Hepatocyte (in vitro differentiated cells): ENCODE results near the gene ANKFN1. TPM values are rescaled to one million over a fixed set of nuclear protein-coding genes. Genes with fewer than 3 reads are reported as not detected.

Experiments
- DNase-seq: peaks from one replicate; pipeline ENCODE4 v3.0.0-alpha.2; 2016; ENCODE audit warnings: low spot score
- H2AFZ ChIP-seq: fragments of 200-600 bp; sonication (generic); 2 replicates; pipeline ENCODE4 v1.6.0; 2016; ENCODE audit warnings: antibody characterized with exemption, mild to moderate bottlenecking
- H3K27ac ChIP-seq: fragments of 200-600 bp; sonication (generic); 2 replicates; pipeline ENCODE4 v1.5.1; 2016; ENCODE audit warnings: mild to moderate bottlenecking
- H3K27me3 ChIP-seq: fragments of 200-600 bp; sonication (generic); 2 replicates; pipeline ENCODE4 v1.6.1; 2016
- H3K36me3 ChIP-seq: fragments of 200-600 bp; sonication (generic); replicated peaks from 2 replicates; pipeline ENCODE4 v1.5.1; 2016; ENCODE audit warnings: low read depth; ENCODE audit not compliant: insufficient read depth
- H3K4me1 ChIP-seq: fragments of 200-600 bp; sonication (generic); 2 replicates; pipeline ENCODE4 v1.5.1; 2016; ENCODE audit warnings: mild to moderate bottlenecking, moderate library complexity; ENCODE audit not compliant: insufficient read depth
- H3K4me2 ChIP-seq: fragments of 200-600 bp; sonication (generic); 2 replicates; pipeline ENCODE4 v1.6.0; 2016
- H3K4me3 ChIP-seq: fragments of 200-600 bp; sonication (generic); 2 replicates; pipeline ENCODE4 v1.5.1; 2016; ENCODE audit warnings: mild to moderate bottlenecking
- H3K79me2 ChIP-seq: fragments of 200-600 bp; sonication (generic); 2 replicates; pipeline ENCODE4 v1.6.0; 2017; ENCODE audit warnings: mild to moderate bottlenecking
- H3K9me2 ChIP-seq: fragments of 200-600 bp; sonication (generic); replicated peaks from 2 replicates; pipeline ENCODE4 v1.6.0; 2017; ENCODE audit warnings: mild to moderate bottlenecking; ENCODE audit not compliant: insufficient read depth
- H3K9me3 ChIP-seq: fragments of 200-600 bp; sonication (generic); 2 replicates; pipeline ENCODE4 v1.5.1; 2016; ENCODE audit warnings: low read depth, mild to moderate bottlenecking
- H4K20me1 ChIP-seq: fragments of 200-600 bp; sonication (generic); 2 replicates; pipeline ENCODE4 v1.6.0; 2016; ENCODE audit warnings: mild to moderate bottlenecking; ENCODE audit not compliant: insufficient read depth, poor library complexity, severe bottlenecking
- EZH2 ChIP-seq: fragments of 200-600 bp; sonication (generic); IDR thresholded peaks from 2 replicates; pipeline ENCODE4 v1.6.1; 2016; ENCODE audit warnings: antibody characterized with exemption, mild to moderate bottlenecking, borderline replicate concordance
- EZH2phosphoT487 ChIP-seq: fragments of 200-600 bp; sonication (generic); IDR thresholded peaks from one replicate; pipeline ENCODE4 v1.6.1; 2018; ENCODE audit warnings: antibody characterized with exemption, mild to moderate bottlenecking, low read depth, moderate library complexity; ENCODE audit not compliant: unreplicated experiment, severe bottlenecking
- WGBS: methylation state at CpG from one replicate; pipeline ENCODE4 v1.1.6; 2016; ENCODE audit warnings: low lambda C conversion rate; ENCODE audit errors: missing lambda C conversion rate; 5-methylcytosine and 5-hydroxymethylcytosine counted together
- polyA plus RNA-seq: library from polyadenylated mRNA; unstranded; fragments of >200 nt; fragmentation: Nextera tagmentation; extraction: Ambion mirVana; gene quantifications from 2 replicates; pipeline ENCODE4 v1.2.1, GENCODE V29; 2016
- total RNA-seq: library from RNA; depleted of rRNA; stranded (reverse); fragments of >200 nt; gene quantifications from 2 replicates; pipeline ENCODE4 v1.2.3, GENCODE V29; 2014
- TF ChIP-seq, protein P1 (sequence below): fragments of 200-600 bp; sonication (generic); IDR thresholded peaks from 2 replicates; pipeline ENCODE4 v1.5.1; 2016; ENCODE audit warnings: antibody characterized with exemption, mild to moderate bottlenecking; ENCODE audit not compliant: poor library complexity

Gene ANKFN1
- total and polyA plus RNA-seq, 2 experiments from 2014 or later, result 0.10 to 1.2 TPM

DNA sequence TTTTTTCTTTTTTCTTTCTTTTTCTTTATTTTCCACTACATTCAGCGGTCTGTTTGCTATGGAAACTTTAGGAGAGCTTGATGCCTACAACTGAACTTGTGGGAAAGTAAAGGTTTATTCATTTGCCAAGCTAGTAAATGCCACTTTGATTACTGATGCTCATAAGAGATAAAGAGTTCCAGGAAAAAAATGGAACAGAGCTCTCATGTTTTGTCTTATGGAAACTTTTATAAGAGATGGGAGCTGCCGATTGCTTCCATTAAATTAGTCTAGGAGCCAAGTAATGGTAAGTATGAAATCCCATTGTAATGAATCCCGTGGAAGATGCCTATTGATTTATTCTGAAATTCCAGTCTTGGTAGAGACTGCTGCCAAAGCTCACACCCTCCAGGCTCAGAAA is 7.1 kb downstream of the ANKFN1 start:
- peaks cover 19% of the 10 kb centered on the region for H3K4me1 ChIP-seq
- no peaks in the 10 kb centered on the region for H3K9me2 ChIP-seq
- H4K20me1 ChIP-seq, result no peaks in the 10 kb centered on the region
- 66% methylated on average over 3 of the region's 3 CpGs for WGBS
- H3K27me3 ChIP-seq, result no peaks in the 10 kb centered on the region
- no peaks in the 10 kb centered on the region for H3K9me3 ChIP-seq
- H3K27ac ChIP-seq, result peak overlapping the region; percentile 21
- no peaks in the 10 kb centered on the region for H3K79me2 ChIP-seq
- no peak for DNase-seq
- H2AFZ ChIP-seq, result no peak overlapping the region
- H3K36me3 ChIP-seq, result no peaks in the 10 kb centered on the region
- no peak overlapping the region for H3K4me3 ChIP-seq
- peak overlapping the region; percentile 15 for H3K4me2 ChIP-seq
- TF ChIP-seq EZH2phosphoT487 (no peak), EZH2 (no peak)
- TF ChIP-seq, protein P1, sequence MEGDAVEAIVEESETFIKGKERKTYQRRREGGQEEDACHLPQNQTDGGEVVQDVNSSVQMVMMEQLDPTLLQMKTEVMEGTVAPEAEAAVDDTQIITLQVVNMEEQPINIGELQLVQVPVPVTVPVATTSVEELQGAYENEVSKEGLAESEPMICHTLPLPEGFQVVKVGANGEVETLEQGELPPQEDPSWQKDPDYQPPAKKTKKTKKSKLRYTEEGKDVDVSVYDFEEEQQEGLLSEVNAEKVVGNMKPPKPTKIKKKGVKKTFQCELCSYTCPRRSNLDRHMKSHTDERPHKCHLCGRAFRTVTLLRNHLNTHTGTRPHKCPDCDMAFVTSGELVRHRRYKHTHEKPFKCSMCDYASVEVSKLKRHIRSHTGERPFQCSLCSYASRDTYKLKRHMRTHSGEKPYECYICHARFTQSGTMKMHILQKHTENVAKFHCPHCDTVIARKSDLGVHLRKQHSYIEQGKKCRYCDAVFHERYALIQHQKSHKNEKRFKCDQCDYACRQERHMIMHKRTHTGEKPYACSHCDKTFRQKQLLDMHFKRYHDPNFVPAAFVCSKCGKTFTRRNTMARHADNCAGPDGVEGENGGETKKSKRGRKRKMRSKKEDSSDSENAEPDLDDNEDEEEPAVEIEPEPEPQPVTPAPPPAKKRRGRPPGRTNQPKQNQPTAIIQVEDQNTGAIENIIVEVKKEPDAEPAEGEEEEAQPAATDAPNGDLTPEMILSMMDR, result no peak

DNA sequence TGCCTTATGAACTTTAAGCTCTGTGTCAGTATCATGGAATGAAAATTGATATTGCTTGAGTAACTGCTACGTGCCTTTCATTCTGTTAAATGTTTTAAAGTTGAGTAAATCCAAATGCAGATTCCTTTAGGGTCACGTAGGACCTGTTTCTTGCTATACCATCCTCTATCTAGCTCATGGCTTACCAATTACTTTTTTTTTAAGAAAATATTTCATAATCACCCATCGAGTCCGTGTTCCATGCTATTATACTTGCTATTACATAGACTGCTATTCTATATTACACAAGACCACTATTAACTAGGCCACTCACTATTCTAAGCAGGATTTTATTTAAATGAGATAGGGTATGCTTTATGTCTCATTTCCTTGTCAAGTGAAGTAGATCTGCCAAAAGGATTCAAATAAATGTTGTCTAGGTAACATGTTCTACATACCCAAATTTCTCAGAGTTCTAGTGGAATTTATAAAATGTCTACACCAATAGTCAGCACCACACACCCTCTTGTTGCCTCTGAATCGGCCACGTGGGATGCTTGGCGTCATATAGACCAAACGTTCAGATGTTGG is 11.9 kb downstream of the ANKFN1 start:
- TF ChIP-seq, protein P1, result no peak
- no peak for TF ChIP-seq EZH2
- no peak for TF ChIP-seq EZH2phosphoT487
- Histone ChIP-seq H3K4me2 (no peak overlapping the region), H3K27me3 (no peaks in the 10 kb centered on the region), H3K27ac (no peak overlapping the region), H3K9me2 (no peaks in the 10 kb centered on the region), H3K9me3 (no peaks in the 10 kb centered on the region), H3K4me3 (no peak overlapping the region), H3K79me2 (no peaks in the 10 kb centered on the region), H3K36me3 (no peaks in the 10 kb centered on the region), H2AFZ (no peak overlapping the region), H4K20me1 (no peaks in the 10 kb centered on the region), H3K4me1 (no peaks in the 10 kb centered on the region)
- DNase-seq, result no peak
- WGBS, result 93% methylated on average over 8 of the region's 8 CpGs

DNA sequence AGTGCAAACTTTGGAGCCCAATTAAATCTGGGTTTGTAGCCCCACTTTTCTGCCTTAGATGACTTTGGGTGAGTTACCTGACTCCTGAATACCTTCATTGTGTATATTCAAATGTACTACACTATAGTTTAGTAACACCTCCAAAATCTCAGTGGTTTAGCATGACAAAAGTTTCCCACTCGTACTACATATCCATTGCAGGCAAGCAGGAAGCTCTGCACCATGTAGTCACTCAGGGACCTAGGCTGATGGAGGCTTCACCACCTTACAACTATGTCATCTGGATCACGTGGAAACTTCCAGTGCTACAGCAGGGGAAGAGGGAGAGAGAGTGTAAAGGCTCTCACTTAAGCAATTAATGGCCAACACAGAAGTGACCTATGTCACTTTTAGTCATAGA is 14.2 kb downstream of the ANKFN1 start:
- no peaks in the 10 kb centered on the region for H3K27me3 ChIP-seq
- WGBS, result 86% methylated on average over 2 of the region's 2 CpGs
- H3K27ac ChIP-seq, result no peak overlapping the region
- TF ChIP-seq, protein P1, result no peak
- TF ChIP-seq EZH2 (no peak), EZH2phosphoT487 (no peak)
- no peak for DNase-seq
- no peak overlapping the region for H3K4me3 ChIP-seq
- H3K79me2 ChIP-seq, result no peaks in the 10 kb centered on the region
- H3K9me3 ChIP-seq, result no peaks in the 10 kb centered on the region
- no peaks in the 10 kb centered on the region for H3K36me3 ChIP-seq
- no peaks in the 10 kb centered on the region for H3K9me2 ChIP-seq
- no peak overlapping the region for H2AFZ ChIP-seq
- peaks cover 5% of the 10 kb centered on the region for H3K4me1 ChIP-seq
- H4K20me1 ChIP-seq, result no peaks in the 10 kb centered on the region
- H3K4me2 ChIP-seq, result no peak overlapping the region

DNA sequence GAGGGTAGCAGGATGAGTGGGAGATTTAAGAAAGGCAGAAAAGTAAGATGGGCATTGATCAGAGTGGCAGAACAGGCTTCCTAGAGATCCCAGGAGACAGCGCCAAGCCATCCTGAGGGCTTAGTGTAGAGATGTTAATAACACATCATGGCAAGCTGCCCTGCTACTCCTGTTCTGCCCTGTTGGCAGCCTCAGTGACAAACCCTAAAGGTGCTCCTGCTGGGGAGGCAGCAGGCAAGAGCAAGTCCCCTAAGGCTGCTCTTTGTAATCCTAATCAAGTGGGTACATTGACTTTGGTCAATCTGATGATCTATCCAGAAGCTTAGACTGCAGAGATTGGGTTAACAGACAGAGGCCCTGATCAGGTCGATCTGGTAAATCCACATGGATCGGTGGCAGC is 16.3 kb downstream of the ANKFN1 start:
- Histone ChIP-seq H3K9me2 (no peaks in the 10 kb centered on the region), H3K9me3 (no peaks in the 10 kb centered on the region), H3K27me3 (no peaks in the 10 kb centered on the region), H4K20me1 (no peaks in the 10 kb centered on the region), H3K27ac (no peak overlapping the region), H3K4me1 (peaks cover 14% of the 10 kb centered on the region), H3K36me3 (no peaks in the 10 kb centered on the region), H3K4me2 (no peak overlapping the region), H3K79me2 (no peaks in the 10 kb centered on the region), H2AFZ (no peak overlapping the region), H3K4me3 (no peak overlapping the region)
- TF ChIP-seq EZH2, result no peak
- TF ChIP-seq, protein P1, result no peak
- TF ChIP-seq EZH2phosphoT487, result no peak
- WGBS, result 89% methylated on average over 3 of the region's 3 CpGs
- no peak for DNase-seq
